Trophoblast cell (in vitro differentiated cells and primary cell): ENCODE data around the gene KRT39.
"Not testable (repeated sequence)": the region's sequence is repeated elsewhere in the genome, so short reads cannot be mapped to it uniquely, and the experiment has no call there.

Source experiments
- DNase-seq, 2 donors: peaks; one replicate each; pipeline ENCODE4 v3.0.0-alpha.2; 2016
- H2AFZ ChIP-seq: 2 replicates; pipeline ENCODE4 v1.6.1; 2013; ENCODE audit warnings: low read length, moderate library complexity, mild to moderate bottlenecking; ENCODE audit not compliant: insufficient read depth, poor library complexity
- H2AK5ac ChIP-seq: 2 replicates; pipeline ENCODE4 v1.6.1; 2013; ENCODE audit warnings: mild to moderate bottlenecking, low read length
- H2BK120ac ChIP-seq: 2 replicates; pipeline ENCODE4 v1.6.1; 2013; ENCODE audit warnings: low read length, mild to moderate bottlenecking, moderate library complexity; ENCODE audit not compliant: insufficient read depth, poor library complexity
- H2BK12ac ChIP-seq: 2 replicates; pipeline ENCODE4 v1.6.1; 2013; ENCODE audit warnings: mild to moderate bottlenecking, low read length, moderate library complexity
- H2BK5ac ChIP-seq: 2 replicates; pipeline ENCODE4 v1.6.1; 2013; ENCODE audit warnings: low read length, low read depth, moderate library complexity, mild to moderate bottlenecking; ENCODE audit not compliant: poor library complexity
- H3K14ac ChIP-seq: 2 replicates; pipeline ENCODE4 v1.6.1; 2013; ENCODE audit warnings: mild to moderate bottlenecking, low read length
- H3K18ac ChIP-seq: 2 replicates; pipeline ENCODE4 v1.6.1; 2013; ENCODE audit warnings: mild to moderate bottlenecking, low read length
- H3K23ac ChIP-seq: 2 replicates; pipeline ENCODE4 v1.6.1; 2013; ENCODE audit warnings: low read length
- H3K27ac ChIP-seq: 2 replicates; pipeline ENCODE4 v1.5.1; 2013; ENCODE audit warnings: low read depth, mild to moderate bottlenecking, inconsistent platforms, low read length, moderate library complexity
- H3K27me3 ChIP-seq: 2 replicates; pipeline ENCODE4 v1.6.1; 2013; ENCODE audit warnings: inconsistent platforms, mild to moderate bottlenecking, low read length, moderate library complexity; ENCODE audit not compliant: insufficient read depth
- H3K36me3 ChIP-seq, 2 experiments: 1 replicate in 1 of 2; 2 replicates in 1 of 2; pipeline ENCODE4 v1.6.1; 2013; ENCODE audit warnings: low read length in 2 of 2, mild to moderate bottlenecking in 2 of 2, moderate library complexity in 1 of 2; ENCODE audit not compliant: insufficient read depth in 2 of 2, control insufficient read depth in 1 of 2
- H3K4ac ChIP-seq: 2 replicates; pipeline ENCODE4 v1.6.1; 2013; ENCODE audit warnings: low read depth, mild to moderate bottlenecking, low read length, moderate library complexity
- H3K4me1 ChIP-seq, 2 experiments: 1 replicate in 1 of 2; 2 replicates in 1 of 2; pipeline ENCODE4 v1.6.1; 2013; ENCODE audit warnings: low read length in 2 of 2, mild to moderate bottlenecking in 2 of 2, moderate library complexity in 1 of 2; ENCODE audit not compliant: insufficient read depth in 2 of 2, control insufficient read depth in 1 of 2
- H3K4me2 ChIP-seq: 2 replicates; pipeline ENCODE4 v1.6.1; 2013; ENCODE audit warnings: inconsistent platforms, mild to moderate bottlenecking, low read length, moderate library complexity
- H3K4me3 ChIP-seq: 2 replicates; pipeline ENCODE4 v1.5.1; 2013; ENCODE audit warnings: mild to moderate bottlenecking, low read depth, low read length, inconsistent platforms
- H3K79me1 ChIP-seq: one replicate; pipeline ENCODE4 v1.6.1; 2013; ENCODE audit warnings: low read length
- H3K79me2 ChIP-seq: 2 replicates; pipeline ENCODE4 v1.6.1; 2013; ENCODE audit warnings: low read length, mild to moderate bottlenecking; ENCODE audit not compliant: control insufficient read depth, insufficient read depth, poor library complexity
- H3K9ac ChIP-seq: 2 replicates; pipeline ENCODE4 v1.6.1; 2013; ENCODE audit warnings: mild to moderate bottlenecking, low read length
- H3K9me3 ChIP-seq: 2 replicates; pipeline ENCODE4 v1.6.1; 2013; ENCODE audit warnings: low read depth, mild to moderate bottlenecking, control low read depth, inconsistent platforms, low read length; ENCODE audit not compliant: insufficient read depth
- H4K12ac ChIP-seq: 2 replicates; pipeline ENCODE4 v1.6.1; 2013; ENCODE audit warnings: low read depth, mild to moderate bottlenecking, low read length, moderate library complexity
- H4K8ac ChIP-seq: 2 replicates; pipeline ENCODE4 v1.6.1; 2013; ENCODE audit warnings: low read depth, mild to moderate bottlenecking, low read length, moderate library complexity
- H4K91ac ChIP-seq: one replicate; pipeline ENCODE4 v1.6.1; 2013; ENCODE audit warnings: low read depth, mild to moderate bottlenecking, low read length, moderate library complexity
- WGBS: extraction: QIAGEN DNeasy Blood & Tissue Kit; methylation state at CpG from one replicate; pipeline ENCODE4 v1.1.7; 2013; ENCODE audit warnings: missing lambda C conversion rate; ENCODE audit not compliant: insufficient read length, insufficient coverage; ENCODE audit errors: extremely low coverage; 5-methylcytosine and 5-hydroxymethylcytosine counted together

Gene KRT39

GRCh38 chr17:40917116-40917515 is 49.6 kb downstream of the KRT39 start:
- H2AFZ ChIP-seq, H2BK120ac ChIP-seq, H3K79me1 ChIP-seq, H4K91ac ChIP-seq, H4K12ac ChIP-seq, H3K27me3 ChIP-seq, H3K27ac ChIP-seq, DNase-seq, H3K23ac ChIP-seq, H3K9ac ChIP-seq, H3K79me2 ChIP-seq, H3K4me3 ChIP-seq, H3K4me1 ChIP-seq, H3K18ac ChIP-seq, H3K4me2 ChIP-seq, H3K9me3 ChIP-seq, H4K8ac ChIP-seq, H3K4ac ChIP-seq, H3K14ac ChIP-seq, H3K36me3 ChIP-seq, H2AK5ac ChIP-seq, H2BK5ac ChIP-seq: not testable (repeated sequence)
- peak overlapping the region; percentile 5 for H2BK12ac ChIP-seq
- WGBS = no CpG with 5 or more reads among the region's 2 CpGs

DNA sequence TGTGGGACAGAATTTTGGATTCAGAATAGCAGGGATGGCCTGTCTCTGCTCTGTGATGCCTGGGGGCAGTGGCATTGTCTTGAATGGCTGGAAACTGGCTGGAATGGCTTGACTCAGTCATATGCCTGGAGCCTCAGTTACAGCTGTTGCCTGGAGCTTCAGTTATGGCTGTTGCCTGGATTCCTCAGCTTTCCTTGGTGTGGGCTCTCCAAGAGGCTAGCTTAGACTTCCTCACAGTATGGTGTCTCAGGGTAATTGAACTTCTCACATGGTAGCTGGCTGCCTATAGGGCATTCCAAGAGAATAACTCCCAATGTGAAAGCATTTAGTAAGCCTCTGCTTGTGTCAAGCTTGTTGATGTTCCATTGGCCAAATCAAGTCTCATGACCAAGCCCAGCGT is 50.4 kb downstream of the KRT39 start:
- H4K91ac ChIP-seq = no peak overlapping the region
- H3K18ac ChIP-seq = no peak overlapping the region
- peak overlapping the region; percentile 18 for H2BK5ac ChIP-seq
- no peak overlapping the region for H3K23ac ChIP-seq
- H3K9me3 ChIP-seq = no peaks in the 10 kb centered on the region
- no peak overlapping the region for H3K4me2 ChIP-seq
- H4K12ac ChIP-seq = no peak overlapping the region
- no peak overlapping the region for H3K4ac ChIP-seq
- DNase-seq = peak; percentile 96 to 97
- H3K14ac ChIP-seq = no peak overlapping the region
- WGBS = no CpG with 5 or more reads among the region's 1 CpG
- no peak overlapping the region for H2AFZ ChIP-seq
- no peaks in the 10 kb centered on the region for H3K27me3 ChIP-seq
- H3K27ac ChIP-seq = no peak overlapping the region
- no peak overlapping the region for H2AK5ac ChIP-seq
- H3K79me1 ChIP-seq = peaks cover 6% of the 10 kb centered on the region
- no peak overlapping the region for H4K8ac ChIP-seq
- H3K36me3 ChIP-seq = no peaks in the 10 kb centered on the region
- H3K9ac ChIP-seq = no peak overlapping the region
- no peak overlapping the region for H3K4me3 ChIP-seq
- H2BK12ac ChIP-seq = no peak overlapping the region
- H3K79me2 ChIP-seq = no peaks in the 10 kb centered on the region
- no peak overlapping the region for H2BK120ac ChIP-seq
- peaks cover 5 to 6% of the 10 kb centered on the region in 2 experiments for H3K4me1 ChIP-seq

GRCh38 chr17:40915721-40916256 is 51.0 kb downstream of the KRT39 start:
- no peak overlapping the region for H3K27ac ChIP-seq
- no peaks in the 10 kb centered on the region for H3K27me3 ChIP-seq
- H4K91ac ChIP-seq = no peak overlapping the region
- no peak overlapping the region for H4K12ac ChIP-seq
- no peak overlapping the region for H3K14ac ChIP-seq
- H3K23ac ChIP-seq = no peak overlapping the region
- peak overlapping the region; percentile 36 for H2BK5ac ChIP-seq
- H3K9ac ChIP-seq = no peak overlapping the region
- no peaks in the 10 kb centered on the region for H3K79me2 ChIP-seq
- H3K79me1 ChIP-seq = peaks cover 6% of the 10 kb centered on the region
- no peak overlapping the region for H3K18ac ChIP-seq
- peaks cover 5 to 7% of the 10 kb centered on the region in 2 experiments for H3K4me1 ChIP-seq
- H3K4me2 ChIP-seq = no peak overlapping the region
- H2BK120ac ChIP-seq = peak overlapping the region; percentile 52
- peak overlapping the region; percentile 25 for H2BK12ac ChIP-seq
- H3K4me3 ChIP-seq = no peak overlapping the region
- no peak overlapping the region for H2AFZ ChIP-seq
- H3K4ac ChIP-seq = no peak overlapping the region
- H2AK5ac ChIP-seq = no peak overlapping the region
- H3K9me3 ChIP-seq = no peaks in the 10 kb centered on the region
- WGBS = no CpG with 5 or more reads among the region's 2 CpGs
- no peaks in the 10 kb centered on the region for H3K36me3 ChIP-seq
- no peak overlapping the region for H4K8ac ChIP-seq
- DNase-seq = peak in 1 of 2 donors; percentile 89

- no peak overlapping the region for H3K18ac ChIP-seq
- no peaks in the 10 kb centered on the region for H3K9me3 ChIP-seq
- H4K91ac ChIP-seq = no peak overlapping the region
- no peak overlapping the region for H3K27ac ChIP-seq
- peak; percentile 45 to 96 for DNase-seq
- H4K8ac ChIP-seq = no peak overlapping the region
- no peak overlapping the region for H3K4me3 ChIP-seq
- no peak overlapping the region for H2BK5ac ChIP-seq
- H3K4me1 ChIP-seq = peaks cover 5 to 9% of the 10 kb centered on the region in 2 experiments
- H2BK120ac ChIP-seq = no peak overlapping the region
- H4K12ac ChIP-seq = no peak overlapping the region
- H2BK12ac ChIP-seq = no peak overlapping the region
- no peak overlapping the region for H2AFZ ChIP-seq
- H3K79me1 ChIP-seq = peaks cover 8% of the 10 kb centered on the region
- no peak overlapping the region for H3K14ac ChIP-seq
- no peak overlapping the region for H3K9ac ChIP-seq
- no CpG with 5 or more reads among the region's 3 CpGs for WGBS
- no peak overlapping the region for H2AK5ac ChIP-seq
- no peak overlapping the region for H3K23ac ChIP-seq
- H3K36me3 ChIP-seq = no peaks in the 10 kb centered on the region
- no peaks in the 10 kb centered on the region for H3K79me2 ChIP-seq
- no peak overlapping the region for H3K4me2 ChIP-seq
- no peaks in the 10 kb centered on the region for H3K27me3 ChIP-seq
- no peak overlapping the region for H3K4ac ChIP-seq
Measured at GRCh38 chr17:40915199-40915661, 51.5 kb downstream of the KRT39 start.
